Tibial nerve (tissue), 4 donors: ENCODE results near the gene MTHFD1L. TPM values are rescaled to one million over a fixed set of nuclear protein-coding genes. Genes with fewer than 3 reads are reported as not detected.

Experiments used
- DNase-seq, 2 donors: peaks; one replicate each; pipeline ENCODE4 v3.0.0-alpha.2; 2019; ENCODE audit warnings: low spot score in 2 of 2
- H3K27ac ChIP-seq, 4 donors: fragments of 200-600 bp; sonication (generic) in 3 of 4; one replicate each; pipeline ENCODE4 v1.5.1; 2017 to 2019; ENCODE audit warnings: mild to moderate bottlenecking in 1 of 4
- H3K27me3 ChIP-seq, 2 donors: fragments of 200-600 bp; sonication (generic) in 1 of 2; one replicate each; pipeline versions ENCODE4 v1.5.1 to v1.6.0; 2017 to 2019
- H3K36me3 ChIP-seq, 3 donors: fragments of 200-600 bp; sonication (generic); one replicate each; pipeline ENCODE4 v1.5.1; 2018 to 2019
- H3K4me1 ChIP-seq, 4 donors: fragments of 200-600 bp; sonication (generic) in 3 of 4; one replicate each; pipeline ENCODE4 v1.5.1; 2017 to 2019
- H3K4me3 ChIP-seq, 4 donors: fragments of 200-600 bp; sonication (generic) in 3 of 4; one replicate each; pipeline ENCODE4 v1.5.1; 2017 to 2019; ENCODE audit warnings: mild to moderate bottlenecking in 1 of 4, moderate library complexity in 1 of 4
- H3K9me3 ChIP-seq, 4 donors: fragments of 200-600 bp; sonication (generic) in 3 of 4; one replicate each; pipeline ENCODE4 v1.5.1; 2017 to 2019
- CTCF ChIP-seq, 5 experiments: fragments of 200-600 bp in 3 of 5; fragments of 450-650 bp in 2 of 5; sonication (generic) in 3 of 5; IDR thresholded peaks; one replicate each; pipeline ENCODE4 v1.5.1; 2016 to 2019; ENCODE audit warnings: antibody characterized with exemption in 5 of 5, mild to moderate bottlenecking in 3 of 5, moderate library complexity in 2 of 5
- EP300 ChIP-seq, 2 donors: sonication (generic); formaldehyde crosslinking; IDR thresholded peaks; one replicate each; pipeline ENCODE4 v1.6.1; 2017; ENCODE audit warnings: antibody characterized with exemption in 2 of 2, mild to moderate bottlenecking in 1 of 2
- POLR2A ChIP-seq, 2 donors: fragments of 450-650 bp; IDR thresholded peaks; one replicate each; pipeline ENCODE4 v1.6.1; 2017; ENCODE audit warnings: antibody characterized with exemption in 2 of 2, mild to moderate bottlenecking in 2 of 2, moderate library complexity in 2 of 2
- WGBS, 2 donors: methylation state at CpG; one replicate each; pipeline ENCODE4 v1.1.5; 2018; 5-methylcytosine and 5-hydroxymethylcytosine counted together
- total RNA-seq, 4 donors: library from RNA; depleted of rRNA; stranded (reverse); fragments of >200 nt; gene quantifications; one replicate each; pipeline ENCODE4 v1.1.0, GENCODE V29; 2016

The MTHFD1L gene
- total RNA-seq, 4 donors from 2014 or later: 8.4 to 35.1 (median 13.1) TPM

- Histone ChIP-seq H3K27ac (peak overlapping the region in 3 of 4 donors; percentile 13 to 91 (median 87)), H3K4me1 (peaks cover 0 to 63% (median 29%) of the 10 kb centered on the region in 4 donors), H3K36me3 (no peaks in the 10 kb centered on the region), H3K4me3 (no peak overlapping the region), H3K27me3 (no peaks in the 10 kb centered on the region), H3K9me3 (no peaks in the 10 kb centered on the region)
- no peak for DNase-seq
- 92 to 97% methylated on average over 10 of the region's 10 CpGs for WGBS, 2 donors
- no peak for TF ChIP-seq POLR2A (IDR thresholded peaks at IDR 0.05)
- TF ChIP-seq EP300 (IDR thresholded peaks at IDR 0.05): no peak
- TF ChIP-seq CTCF (IDR thresholded peaks at IDR 0.05): no peak
Observed at GRCh38 chr6:151060766-151061531, 195.4 kb downstream of the MTHFD1L start.

- no peak for DNase-seq
- H3K27me3 ChIP-seq: no peaks in the 10 kb centered on the region
- H3K4me3 ChIP-seq: no peak overlapping the region
- H3K27ac ChIP-seq: peak overlapping the region in 3 of 4 donors; percentile 32 to 91 (median 87)
- H3K36me3 ChIP-seq: no peaks in the 10 kb centered on the region
- no peaks in the 10 kb centered on the region for H3K9me3 ChIP-seq
- WGBS, 2 donors: 18 to 19% methylated on average over 3 of the region's 3 CpGs
- TF ChIP-seq EP300 (IDR thresholded peaks at IDR 0.05) (peak in 1 of 2 donors; percentile 32), POLR2A (IDR thresholded peaks at IDR 0.05) (no peak), CTCF (IDR thresholded peaks at IDR 0.05) (no peak)
- peaks cover 0 to 81% (median 38%) of the 10 kb centered on the region in 4 donors for H3K4me1 ChIP-seq
Observed at GRCh38 chr6:151063352-151063751, 197.8 kb downstream of the MTHFD1L start.

- 58 to 67% methylated on average over 12 of the region's 12 CpGs for WGBS, 2 donors
- Histone ChIP-seq H3K9me3 (no peaks in the 10 kb centered on the region), H3K27ac (peak overlapping the region in 2 of 4 donors; percentile 87 to 91), H3K36me3 (no peaks in the 10 kb centered on the region), H3K4me1 (peaks cover 2 to 85% (median 44%) of the 10 kb centered on the region in 4 donors), H3K4me3 (no peak overlapping the region), H3K27me3 (no peaks in the 10 kb centered on the region)
- TF ChIP-seq EP300 (IDR thresholded peaks at IDR 0.05) (no peak), POLR2A (IDR thresholded peaks at IDR 0.05) (no peak), CTCF (IDR thresholded peaks at IDR 0.05) (no peak)
- no peak for DNase-seq
Observed at GRCh38 chr6:151063842-151064647, 198.5 kb downstream of the MTHFD1L start.

GRCh38 chr6:151065027-151065815 is 199.7 kb downstream of the MTHFD1L start:
- no peak overlapping the region for H3K4me3 ChIP-seq
- 70 to 78% methylated on average over 10 of the region's 10 CpGs for WGBS, 2 donors
- H3K27me3 ChIP-seq: no peaks in the 10 kb centered on the region
- TF ChIP-seq CTCF (IDR thresholded peaks at IDR 0.05): no peak
- no peak for TF ChIP-seq POLR2A (IDR thresholded peaks at IDR 0.05)
- TF ChIP-seq EP300 (IDR thresholded peaks at IDR 0.05): peak in 1 of 2 donors; percentile 15
- no peaks in the 10 kb centered on the region for H3K9me3 ChIP-seq
- H3K4me1 ChIP-seq: peaks cover 6 to 92% (median 48%) of the 10 kb centered on the region in 4 donors
- H3K27ac ChIP-seq: peak overlapping the region; percentile 10 to 91 (median 70)
- DNase-seq: no peak
- H3K36me3 ChIP-seq: no peaks in the 10 kb centered on the region
